Aorta (tissue), 5 donors: Measurements from ENCODE around the gene TUBB8B. TPM values are rescaled to one million over a fixed set of nuclear protein-coding genes. Genes with fewer than 3 reads are reported as not detected.
"Not testable (repeated sequence)": the region's sequence is repeated elsewhere in the genome, so short reads cannot be mapped to it uniquely, and the experiment has no call there.

Source experiments
- ATAC-seq: fragments of 200-7000 bp; cut with Tn5 transposase; one replicate; pipeline ENCODE4 v1.9.1; 2022; ENCODE audit warnings: moderate library complexity; ENCODE audit not compliant: low FRiP score
- DNase-seq, 2 donors: peaks; one replicate each; pipeline ENCODE4 v3.0.0-alpha.2; 2020
- H3K27ac ChIP-seq, 2 donors: one replicate each; pipeline ENCODE4 v1.5.1; 2013; ENCODE audit warnings: low read length in 2 of 2, mild to moderate bottlenecking in 2 of 2, moderate library complexity in 2 of 2, control low read depth in 1 of 2, inconsistent platforms in 1 of 2, low read depth in 1 of 2
- H3K27me3 ChIP-seq, 2 donors: one replicate each; pipeline ENCODE4 v1.6.1; 2013; ENCODE audit warnings: control low read depth in 1 of 2, low read length in 1 of 2, mild to moderate bottlenecking in 1 of 2, moderate library complexity in 1 of 2; ENCODE audit not compliant: insufficient read depth in 2 of 2, control insufficient read depth in 1 of 2
- H3K36me3 ChIP-seq, 2 donors: one replicate each; pipeline ENCODE4 v1.6.1; 2013; ENCODE audit warnings: control low read depth in 1 of 2, low read length in 1 of 2, mild to moderate bottlenecking in 1 of 2; ENCODE audit not compliant: insufficient read depth in 2 of 2, control insufficient read depth in 1 of 2
- H3K4me1 ChIP-seq, 2 donors: one replicate each; pipeline ENCODE4 v1.6.1; 2013; ENCODE audit warnings: low read length in 2 of 2, control low read depth in 1 of 2, mild to moderate bottlenecking in 1 of 2, moderate library complexity in 1 of 2; ENCODE audit not compliant: insufficient read depth in 2 of 2, control insufficient read depth in 1 of 2
- H3K4me3 ChIP-seq, 2 donors: one replicate each; pipeline ENCODE4 v1.5.1; 2013; ENCODE audit warnings: low read length in 2 of 2, control low read depth in 1 of 2, mild to moderate bottlenecking in 1 of 2
- H3K9me3 ChIP-seq: one replicate; pipeline ENCODE4 v1.6.1; 2013; ENCODE audit warnings: mild to moderate bottlenecking, low read length; ENCODE audit not compliant: control insufficient read depth
- WGBS, 2 donors: extraction: QIAGEN DNeasy Blood & Tissue Kit; methylation state at CpG; one replicate each; pipeline ENCODE4 v1.1.7; 2013; 5-methylcytosine and 5-hydroxymethylcytosine counted together
- intact Hi-C, 2 donors: fragments of 100-400 bp; cut with DNase I; formaldehyde crosslinking; loops; one replicate each; pipeline versions ENCODE4 v1.14.2 to v1.15.0; 2022
- long read RNA-seq, 2 donors: library from polyadenylated mRNA; unstranded; transcript quantifications; one replicate each; pipeline ENCODE4 v2.0.0, GENCODE V29; 2020 to 2021
- polyA plus RNA-seq, 2 donors: library from polyadenylated mRNA; stranded (reverse); fragments of 200-250 nt; gene quantifications; one replicate each; pipeline ENCODE4 v1.2.3, GENCODE V29; 2013
- total RNA-seq, 2 donors: library from RNA; stranded (reverse); fragmentation: NEBNext Ultra II Directional; extraction: Animal tissue kit (Norgen Biotek cat#: 25700); gene quantifications; one replicate each; pipeline ENCODE4 v1.2.1, GENCODE V29; 2021
- donor health status: healthy with polysubstance abuse.
- donor health status: Bipolar disorder and iron deficiency.
- donor health status: DM: no; HTN: no; CAD: no.
- donor health status: DM: no; HTN: no; CAD: no.
- donor health status: DM: yes; HTN: yes; CAD: no.

Gene TUBB8B
- total RNA-seq (not detected), polyA plus RNA-seq (not detected)
- long read RNA-seq, donor 1: 0 reads
- long read RNA-seq, donor 2: 0 reads

GRCh38 chr18:49176-49665, at the start of gene TUBB8B:
TSS of gene TUBB8B (minus strand) at chr18:49615. CDS start at chr18:49557, 58 bp downstream.
- H3K27ac ChIP-seq, H3K36me3 ChIP-seq, H3K4me3 ChIP-seq, H3K27me3 ChIP-seq, ATAC-seq, DNase-seq, H3K4me1 ChIP-seq, H3K9me3 ChIP-seq, intact Hi-C loops: not testable (repeated sequence)
- 80 to 84% methylated on average over 21 to 35 of the region's 37 CpGs for WGBS, 2 donors

GRCh38 chr18:97252-97914, 48.0 kb upstream of the TUBB8B start:
- ATAC-seq, DNase-seq, H3K27ac ChIP-seq, H3K9me3 ChIP-seq, H3K4me1 ChIP-seq, H3K4me3 ChIP-seq, H3K36me3 ChIP-seq, H3K27me3 ChIP-seq, intact Hi-C loops: not testable (repeated sequence)
- 76 to 82% methylated on average over 19 to 24 of the region's 31 CpGs for WGBS, 2 donors

- H3K27ac ChIP-seq, H3K36me3 ChIP-seq, ATAC-seq, intact Hi-C loops, H3K27me3 ChIP-seq, H3K4me1 ChIP-seq, H3K9me3 ChIP-seq, DNase-seq, H3K4me3 ChIP-seq: not testable (repeated sequence)
- 55 to 74% methylated on average over 4 to 17 of the region's 20 CpGs for WGBS, 2 donors
Measured at GRCh38 chr18:96767-97131, 47.3 kb upstream of the TUBB8B start.

GRCh38 chr18:96101-96766, 46.8 kb upstream of the TUBB8B start:
- 87 to 88% methylated on average over 15 to 26 of the region's 37 CpGs for WGBS, 2 donors
- intact Hi-C loops, DNase-seq, H3K27me3 ChIP-seq, H3K4me3 ChIP-seq, H3K36me3 ChIP-seq, H3K4me1 ChIP-seq, H3K9me3 ChIP-seq, H3K27ac ChIP-seq: not testable (repeated sequence)
- ATAC-seq: peak; percentile 15

- H3K4me3 ChIP-seq, H3K9me3 ChIP-seq, H3K36me3 ChIP-seq, H3K4me1 ChIP-seq, ATAC-seq, DNase-seq, intact Hi-C loops, H3K27ac ChIP-seq, H3K27me3 ChIP-seq: not testable (repeated sequence)
- 90% methylated on average over 18 of the region's 18 CpGs for WGBS, 2 donors
Measured at GRCh38 chr18:95580-95979, 46.2 kb upstream of the TUBB8B start.

GRCh38 chr18:93897-94408, 44.5 kb upstream of the TUBB8B start:
- WGBS, 2 donors: 74 to 75% methylated on average over 6 of the region's 6 CpGs
- intact Hi-C loops, H3K27me3 ChIP-seq, H3K4me3 ChIP-seq, DNase-seq, ATAC-seq, H3K9me3 ChIP-seq, H3K27ac ChIP-seq, H3K36me3 ChIP-seq, H3K4me1 ChIP-seq: not testable (repeated sequence)

- H3K27me3 ChIP-seq, ATAC-seq, intact Hi-C loops, H3K9me3 ChIP-seq, H3K4me1 ChIP-seq, DNase-seq, H3K36me3 ChIP-seq, H3K27ac ChIP-seq, H3K4me3 ChIP-seq: not testable (repeated sequence)
- 75 to 80% methylated on average over 1 of the region's 1 CpG for WGBS, 2 donors
Measured at GRCh38 chr18:91561-91960, 42.1 kb upstream of the TUBB8B start.

GRCh38 chr18:90396-91193, 41.2 kb upstream of the TUBB8B start:
- H3K4me3 ChIP-seq, H3K9me3 ChIP-seq, intact Hi-C loops, DNase-seq, H3K27ac ChIP-seq, H3K36me3 ChIP-seq, ATAC-seq, H3K27me3 ChIP-seq, H3K4me1 ChIP-seq: not testable (repeated sequence)
- 76 to 81% methylated on average over 15 to 17 of the region's 17 CpGs for WGBS, 2 donors
